H1 (cell line): ENCODE results near the gene MS4A18. TPM values are rescaled to one million over a fixed set of nuclear protein-coding genes. Genes with fewer than 3 reads are reported as not detected.

Experiments used
- CTCF ChIA-PET: fragments of 300-600 bp; sonication (Branson Sonifier 250); formaldehyde crosslinking; loops from one replicate; lab custom pipeline; 2021; ENCODE audit not compliant: partially characterized antibody; lab: Charles Lee
- POLR2A ChIA-PET: fragments of 300-600 bp; sonication (Branson Sonifier 250); formaldehyde crosslinking; loops from one replicate; lab custom pipeline; 2021; ENCODE audit warnings: inconsistent platforms; ENCODE audit not compliant: partially characterized antibody; lab: Charles Lee
- DNase-seq, 2 experiments: peaks; one replicate each; pipeline versions ENCODE4 v3.0.0 to v3.0.0-alpha.2; 2010 to 2022; ENCODE audit warnings: low spot score in 2 of 2, low read depth in 1 of 2, mixed read lengths in 1 of 2
- FAIRE-seq: peaks from 2 replicates; lab custom pipeline; 2011; peaks lifted over from hg19 to GRCh38; lab: Jason Lieb, UNC
- H2AFZ ChIP-seq: 2 replicates; pipeline ENCODE4 v1.8.1; 2012; ENCODE audit warnings: low read length, inconsistent platforms
- H2AK5ac ChIP-seq: 2 replicates; pipeline ENCODE4 v1.6.1; 2013; ENCODE audit warnings: low read depth, low read length
- H2BK120ac ChIP-seq: replicated peaks from 2 replicates; pipeline ENCODE3; 2013; ENCODE audit warnings: low read depth, low read length, inconsistent platforms
- H2BK12ac ChIP-seq: 2 replicates; pipeline ENCODE4 v1.6.1; 2013; ENCODE audit warnings: low read depth, low read length
- H2BK15ac ChIP-seq: 2 replicates; pipeline ENCODE4 v1.6.1; 2013; ENCODE audit warnings: low read length
- H2BK20ac ChIP-seq: 2 replicates; pipeline ENCODE4 v1.6.1; 2013; ENCODE audit warnings: low read length
- H2BK5ac ChIP-seq: 2 replicates; pipeline ENCODE4 v1.6.1; 2013; ENCODE audit warnings: low read depth, low read length
- H3K14ac ChIP-seq: 2 replicates; pipeline ENCODE4 v1.6.1; 2013; ENCODE audit warnings: inconsistent platforms; ENCODE audit not compliant: insufficient read length
- H3K18ac ChIP-seq: 2 replicates; pipeline ENCODE4 v1.6.1; 2013; ENCODE audit warnings: low read length; ENCODE audit errors: extremely low read depth
- H3K23ac ChIP-seq: 2 replicates; pipeline ENCODE4 v1.6.1; 2013; ENCODE audit warnings: inconsistent platforms; ENCODE audit not compliant: insufficient read length
- H3K23me2 ChIP-seq: 2 replicates; pipeline ENCODE4 v1.6.1; 2013; ENCODE audit warnings: low read depth, low read length
- H3K27ac ChIP-seq: 2 replicates; pipeline ENCODE4 v1.6.1; 2011; ENCODE audit warnings: low read depth, low read length, inconsistent platforms
- H3K27me3 ChIP-seq, 4 experiments: replicated peaks in 1 of 4; 1 replicate in 1 of 4; 2 replicates in 3 of 4; pipeline versions ENCODE4 v1.6.1 to v1.8.1; 2011 to 2013; ENCODE audit warnings: low read length in 3 of 4, mild to moderate bottlenecking in 3 of 4, inconsistent platforms in 2 of 4, mixed read lengths in 2 of 4, moderate library complexity in 1 of 4; ENCODE audit not compliant: control insufficient read depth in 3 of 4, insufficient read depth in 3 of 4; ENCODE audit errors: extremely low read depth in 1 of 4
- H3K36me3 ChIP-seq, 4 experiments: 2 replicates each; pipeline versions ENCODE4 v1.6.1 to v1.8.1; 2011 to 2013; ENCODE audit warnings: mild to moderate bottlenecking in 4 of 4, low read length in 3 of 4, moderate library complexity in 2 of 4, control low read depth in 1 of 4, inconsistent platforms in 1 of 4; ENCODE audit not compliant: insufficient read depth in 4 of 4, control insufficient read depth in 2 of 4
- H3K4ac ChIP-seq: replicated peaks from 2 replicates; pipeline ENCODE3; 2013; ENCODE audit warnings: low read length, low read depth, mixed read lengths, inconsistent platforms; ENCODE audit not compliant: insufficient read length
- H3K4me1 ChIP-seq, 4 experiments: replicated peaks in 1 of 4; 1 replicate in 1 of 4; 2 replicates in 3 of 4; pipeline versions ENCODE4 v1.6.1 to v1.8.1; 2011 to 2013; ENCODE audit warnings: low read length in 3 of 4, inconsistent platforms in 2 of 4, mixed read lengths in 1 of 4; ENCODE audit not compliant: insufficient read depth in 4 of 4, control insufficient read depth in 3 of 4
- H3K4me2 ChIP-seq, 2 experiments: 2 replicates each; pipeline versions ENCODE4 v1.6.1 to v1.8.1; 2011 to 2013; ENCODE audit warnings: low read depth in 2 of 2, low read length in 2 of 2, control low read depth in 1 of 2, inconsistent platforms in 1 of 2, mild to moderate bottlenecking in 1 of 2; ENCODE audit not compliant: insufficient read depth in 1 of 2
- H3K4me3 ChIP-seq, 4 experiments: fragments of 200-600, 300-600 bp in 1 of 4; sonication (generic), shearing (Covaris generic), sonication (Bioruptor Twin) in 1 of 4; 2 replicates each; pipeline versions ENCODE4 v1.5.1 to v1.8.1; 2011 to 2016; ENCODE audit warnings: low read length in 4 of 4, low read depth in 3 of 4, control low read depth in 2 of 4, inconsistent platforms in 2 of 4, mild to moderate bottlenecking in 2 of 4, mixed read lengths in 1 of 4, moderate library complexity in 1 of 4; ENCODE audit not compliant: insufficient read depth in 2 of 4; ENCODE audit errors: extremely low read depth in 1 of 4
- H3K56ac ChIP-seq: replicated peaks from 2 replicates; pipeline ENCODE3; 2013; ENCODE audit warnings: low read depth, mild to moderate bottlenecking, mixed read lengths, low read length, inconsistent platforms; ENCODE audit not compliant: insufficient read length
- H3K79me1 ChIP-seq: 2 replicates; pipeline ENCODE4 v1.6.1; 2013; ENCODE audit warnings: low read depth, low read length, control low read depth
- H3K79me2 ChIP-seq, 2 experiments: 2 replicates each; pipeline versions ENCODE4 v1.6.1 to v1.8.1; 2012 to 2013; ENCODE audit warnings: low read length in 2 of 2, mild to moderate bottlenecking in 2 of 2, inconsistent platforms in 1 of 2; ENCODE audit not compliant: insufficient read depth in 2 of 2, control insufficient read depth in 1 of 2
- H3K9ac ChIP-seq, 4 experiments: replicated peaks in 1 of 4; 1 replicate in 1 of 4; 2 replicates in 3 of 4; pipeline versions ENCODE4 v1.6.1 to v1.8.1; 2011 to 2013; ENCODE audit warnings: low read depth in 3 of 4, low read length in 3 of 4, control low read depth in 2 of 4, mild to moderate bottlenecking in 2 of 4, moderate library complexity in 2 of 4, inconsistent platforms in 1 of 4; ENCODE audit errors: extremely low read depth in 1 of 4
- H3K9me3 ChIP-seq, 2 experiments: 2 replicates each; pipeline versions ENCODE4 v1.6.1 to v1.8.1; 2012 to 2013; ENCODE audit warnings: mild to moderate bottlenecking in 2 of 2, moderate library complexity in 2 of 2, control low read depth in 1 of 2, inconsistent platforms in 1 of 2, low read depth in 1 of 2, low read length in 1 of 2, mixed read lengths in 1 of 2; ENCODE audit not compliant: insufficient read depth in 2 of 2
- H4K20me1 ChIP-seq, 2 experiments: replicated peaks in 1 of 2; 2 replicates each; pipeline versions ENCODE3 to v1.8.1; 2011 to 2013; ENCODE audit warnings: inconsistent platforms in 2 of 2, low read length in 2 of 2, mild to moderate bottlenecking in 1 of 2; ENCODE audit not compliant: insufficient read depth in 2 of 2, control insufficient read depth in 1 of 2
- H4K5ac ChIP-seq: 2 replicates; pipeline ENCODE4 v1.6.1; 2013; ENCODE audit warnings: low read length, low read depth, mixed read lengths, inconsistent platforms; ENCODE audit not compliant: insufficient read length
- H4K8ac ChIP-seq: 2 replicates; pipeline ENCODE4 v1.8.0; 2013; ENCODE audit warnings: mild to moderate bottlenecking, moderate library complexity, low read length, inconsistent platforms; ENCODE audit not compliant: insufficient read depth; ENCODE audit errors: extremely low read depth
- H4K91ac ChIP-seq: replicated peaks from 2 replicates; pipeline ENCODE3; 2013; ENCODE audit warnings: low read length, mixed read lengths, inconsistent platforms; ENCODE audit not compliant: insufficient read length
- CTBP2 ChIP-seq: IDR thresholded peaks from 2 replicates; pipeline ENCODE4 v1.7.0; 2011; ENCODE audit warnings: borderline replicate concordance, mild to moderate bottlenecking, moderate library complexity, mixed read lengths, low read length; ENCODE audit not compliant: insufficient read depth, insufficient read length
- NRF1 ChIP-seq: IDR thresholded peaks from 2 replicates; pipeline ENCODE4 v1.6.1; 2011; ENCODE audit warnings: mild to moderate bottlenecking, low read depth, low read length, improper control_type of control experiment
- RFX5 ChIP-seq: IDR thresholded peaks from 2 replicates; pipeline ENCODE4 v1.6.1; 2011; ENCODE audit warnings: low read depth, low read length, improper control_type of control experiment, borderline replicate concordance
- WGBS, 2 experiments: shearing (Covaris generic) in 1 of 2; methylation state at CpG; one replicate each; pipeline versions ENCODE4 v1.1.6 to v1.1.7; 2013 to 2015; ENCODE audit warnings: low lambda C conversion rate in 2 of 2, mixed read lengths in 2 of 2, inconsistent platforms in 1 of 2, low coverage in 1 of 2, missing lambda C conversion rate in 1 of 2; ENCODE audit not compliant: insufficient replicate concordance in 2 of 2, insufficient coverage in 1 of 2, insufficient read length in 1 of 2; ENCODE audit errors: extremely low coverage in 1 of 2, missing lambda C conversion rate in 1 of 2; 5-methylcytosine and 5-hydroxymethylcytosine counted together
- polyA plus RNA-seq, 7 experiments: library from polyadenylated mRNA; depleted of rRNA in 3 of 7; stranded (reverse) in 5 of 7; unstranded in 2 of 7; fragments of >200 nt in 5 of 7; fragments of 200-250 nt in 2 of 7; gene quantifications; 1 replicate in 5 of 7; 2 replicates in 1 of 7; 4 replicates in 1 of 7; pipeline versions ENCODE4 v1.2.1 to v1.2.3, GENCODE V29; 2011 to 2013; ENCODE audit warnings: missing spikeins in 2 of 7, mixed read lengths in 2 of 7
- total RNA-seq: library from RNA; stranded (reverse); fragmentation: NEBNext Ultra II Directional; extraction: Animal tissue kit (Norgen Biotek cat#: 25700); gene quantifications from 2 replicates; pipeline ENCODE4 v1.2.1, GENCODE V29; 2021

The MS4A18 gene
- total and polyA plus RNA-seq, 2 of the 8 experiments (the other 6 are each of a cell fraction or from before 2014, with no cell fraction given), result not detected

GRCh38 chr11:60785806-60786361 is 61.4 kb downstream of the MS4A18 start:
- Histone ChIP-seq H3K4me1 (no peaks in the 10 kb centered on the region; a peak in 1 of 7 replicates), H2BK12ac (no peak overlapping the region), H3K4me2 (no peak overlapping the region), H3K4me3 (no peak overlapping the region), H2BK15ac (no peak overlapping the region), H3K4ac (no peak overlapping the region), H3K27ac (no peak overlapping the region), H3K23me2 (no peaks in the 10 kb centered on the region), H2AFZ (no peak overlapping the region), H2BK120ac (no peak overlapping the region), H3K27me3 (no peaks in the 10 kb centered on the region; a peak in 1 of 7 replicates), H3K56ac (peak overlapping the region; percentile 51), H4K5ac (no peak overlapping the region), H3K36me3 (no peaks in the 10 kb centered on the region), H4K20me1 (no peaks in the 10 kb centered on the region), H2AK5ac (no peak overlapping the region), H3K14ac (no peak overlapping the region), H3K79me1 (no peaks in the 10 kb centered on the region), H3K9me3 (peaks cover 3 to 12% of the 10 kb centered on the region in 2 experiments; a peak in 2 of 4 replicates), H3K18ac (no peak overlapping the region), H4K8ac (no peak overlapping the region), H3K23ac (no peak overlapping the region), H2BK20ac (no peak overlapping the region), H4K91ac (no peak overlapping the region), H2BK5ac (no peak overlapping the region), H3K9ac (no peak overlapping the region), H3K79me2 (no peaks in the 10 kb centered on the region)
- WGBS, 2 experiments, result 86% methylated on average over 7 of the region's 8 CpGs; no CpG with 5 or more reads in 1 of the 2 experiments
- DNase-seq (no peak), FAIRE-seq (no peak)
- ChIA-PET POLR2A (interaction anchor here (0.9 to 1.0 kb wide), 2 partner anchors 11 to 20 kb away, joined by 3 to 4 read pairs; no protein-coding TSS in a partner anchor), CTCF (interaction anchor here (0.7 to 2.2 kb wide), 8 partner anchors 8 to 102 kb away, joined by 3 to 11 read pairs (median 5); no protein-coding TSS in a partner anchor)
- TF ChIP-seq NRF1 (no peak), RFX5 (no peak), CTBP2 (no peak)
